OCI-LY3 (cell line): ENCODE data around the gene C1QTNF6.

ENCODE experiments used
- H2AFZ ChIP-seq: fragments of 200-600, 300-600 bp; shearing (Covaris generic); 2 replicates; pipeline ENCODE4 v1.6.0; 2014; ENCODE audit warnings: antibody characterized with exemption, low read depth, low read length
- H3K27ac ChIP-seq: fragments of 200-600, 300-600 bp; sonication (generic); 2 replicates; pipeline ENCODE4 v1.5.1; 2014; ENCODE audit warnings: mild to moderate bottlenecking, low read length, moderate library complexity, mixed read lengths
- H3K27me3 ChIP-seq: fragments of 200-600, 300-600 bp; sonication (generic); 2 replicates; pipeline ENCODE4 v1.6.1; 2014; ENCODE audit warnings: low read depth, low read length, mixed read lengths
- H3K36me3 ChIP-seq: fragments of 200-600, 300-600 bp; sonication (generic); replicated peaks from 2 replicates; pipeline ENCODE3; 2014; ENCODE audit warnings: low read depth, low read length, mixed read lengths
- H3K4me1 ChIP-seq: fragments of 300-600, 200-600 bp; sonication (generic); 2 replicates; pipeline ENCODE4 v1.6.1; 2014; ENCODE audit warnings: low read length, mixed read lengths
- H3K4me2 ChIP-seq: fragments of 200-600, 300-600 bp; sonication (generic); 2 replicates; pipeline ENCODE4 v1.6.1; 2014; ENCODE audit warnings: low read length, mixed read lengths
- H3K4me3 ChIP-seq: fragments of 300-600, 200-600 bp; sonication (generic); 2 replicates; pipeline ENCODE4 v1.5.1; 2014; ENCODE audit warnings: antibody characterized with exemption, mild to moderate bottlenecking, low read length, moderate library complexity
- H3K79me2 ChIP-seq: fragments of 300-600, 200-600 bp; shearing (Covaris generic); 2 replicates; pipeline ENCODE4 v1.6.1; 2014; ENCODE audit warnings: mild to moderate bottlenecking, low read length, mixed read lengths
- H3K9ac ChIP-seq: fragments of 300-600, 200-600 bp; shearing (Covaris generic); 2 replicates; pipeline ENCODE4 v1.6.0; 2014; ENCODE audit warnings: mild to moderate bottlenecking, low read length, moderate library complexity
- H3K9me3 ChIP-seq: fragments of 200-600, 300-600 bp; shearing (Covaris generic); 2 replicates; pipeline ENCODE4 v1.6.1; 2014; ENCODE audit warnings: low read length, mixed read lengths; ENCODE audit not compliant: insufficient read depth
- H4K20me1 ChIP-seq: fragments of 200-600, 300-600 bp; sonication (generic); 2 replicates; pipeline ENCODE4 v1.6.1; 2016; ENCODE audit warnings: low read length, mixed read lengths; ENCODE audit not compliant: insufficient read depth
- CTCF ChIP-seq: fragments of 200-600, 300-600 bp; sonication (generic); IDR thresholded peaks from 2 replicates; pipeline ENCODE4 v1.5.1; 2014; ENCODE audit warnings: antibody characterized with exemption, low read length, low read depth
- EZH2phosphoT487 ChIP-seq: fragments of 200-600 bp; shearing (Covaris generic); IDR thresholded peaks from 2 replicates; pipeline ENCODE4 v1.6.1; 2018; ENCODE audit warnings: antibody characterized with exemption, mixed run types, low read depth

The C1QTNF6 gene

DNA sequence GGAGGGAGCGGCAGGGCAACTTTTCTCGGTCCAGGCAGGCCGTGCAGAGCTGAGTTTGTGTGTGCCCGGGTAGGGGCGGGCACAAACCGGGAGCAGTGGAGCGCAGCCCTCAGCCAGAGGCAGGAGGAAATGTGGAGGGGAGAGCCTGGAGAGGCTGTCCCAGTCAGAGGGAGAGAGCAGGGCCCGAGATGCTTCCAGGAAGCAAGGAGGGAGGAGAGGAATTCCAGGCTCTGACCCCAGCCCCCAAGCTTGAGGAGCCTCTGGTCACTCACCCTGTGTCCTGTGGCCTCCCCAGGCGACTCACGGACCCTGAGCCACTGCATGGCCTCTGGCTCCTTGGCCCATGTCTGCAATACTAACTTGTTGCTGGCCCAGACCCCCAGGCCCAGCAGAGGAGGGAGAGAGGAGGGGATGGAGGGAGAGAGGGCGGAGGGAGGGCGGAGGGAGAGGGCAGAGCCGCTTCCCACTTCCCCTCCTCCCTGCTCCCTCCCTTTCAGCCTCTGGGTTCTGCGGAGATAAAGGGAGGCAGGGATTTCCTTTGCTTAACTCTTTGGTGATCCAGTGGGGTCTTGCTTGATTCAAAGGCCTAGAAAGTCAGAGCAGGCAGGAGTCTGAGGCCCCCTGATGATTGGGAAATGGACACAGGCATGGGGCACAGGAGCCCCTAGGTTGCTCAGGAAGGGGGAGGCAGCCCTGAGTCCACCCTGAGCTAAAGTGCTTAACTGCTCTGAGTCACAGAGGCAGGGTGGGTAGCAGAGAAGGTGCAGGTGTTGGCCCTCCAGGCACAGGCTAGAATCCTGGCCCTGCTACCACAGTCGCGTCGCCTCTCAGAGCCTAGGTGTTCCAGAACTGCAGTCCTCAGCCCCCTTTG is at the start of gene C1QTNF6:
TSS of gene C1QTNF6 (minus strand) at position 357 of the 871 bp plus-strand sequence. CDS start at position 323, 34 bp downstream.
- Histone ChIP-seq H2AFZ (no peak within 1 kb of the TSS), H3K4me1 (peaks cover 10% of the 10 kb centered on the region), H3K4me3 (no peak within 1 kb of the TSS), H4K20me1 (no peaks in the 10 kb centered on the region), H3K27me3 (peaks cover 24% of the 10 kb centered on the region), H3K9ac (no peak within 1 kb of the TSS), H3K4me2 (no peak within 1 kb of the TSS), H3K36me3 (peaks cover 7% of the 10 kb centered on the region), H3K79me2 (no peaks in the 10 kb centered on the region), H3K9me3 (0 out of 2 replicates have a peak, but pooled peaks cover 4% of the 10 kb centered on the region), H3K27ac (no peak within 1 kb of the TSS)
- TF ChIP-seq CTCF = no peak
- TF ChIP-seq EZH2phosphoT487 = no peak

GRCh38 chr22:37235897-37236607 is 48.0 kb upstream of the C1QTNF6 start:
- H3K27ac ChIP-seq = peak overlapping the region; percentile 55
- no peak overlapping the region for H2AFZ ChIP-seq
- peaks cover 87% of the 10 kb centered on the region for H4K20me1 ChIP-seq
- H3K27me3 ChIP-seq = no peaks in the 10 kb centered on the region
- H3K9me3 ChIP-seq = no peaks in the 10 kb centered on the region
- H3K36me3 ChIP-seq = peaks cover 90% of the 10 kb centered on the region
- H3K4me3 ChIP-seq = no peak overlapping the region
- no peak for TF ChIP-seq EZH2phosphoT487
- 0 out of 2 replicates have a peak, but pooled peaks have one; percentile 5 for TF ChIP-seq CTCF
- H3K4me2 ChIP-seq = peak overlapping the region; percentile 25
- peaks cover 95% of the 10 kb centered on the region for H3K4me1 ChIP-seq
- 0 out of 2 replicates have a peak overlapping the region, but pooled peaks have one; percentile 3 for H3K9ac ChIP-seq
- peaks cover 95% of the 10 kb centered on the region for H3K79me2 ChIP-seq

GRCh38 chr22:37234736-37235711 is 47.0 kb upstream of the C1QTNF6 start:
- Histone ChIP-seq H3K79me2 (peaks cover 88% of the 10 kb centered on the region), H3K27ac (peak overlapping the region; percentile 55), H3K4me1 (peaks cover 94% of the 10 kb centered on the region), H3K27me3 (no peaks in the 10 kb centered on the region), H3K4me3 (no peak overlapping the region), H2AFZ (no peak overlapping the region), H3K9me3 (no peaks in the 10 kb centered on the region), H3K9ac (no peak overlapping the region), H3K4me2 (peak overlapping the region; percentile 9), H3K36me3 (peaks cover 82% of the 10 kb centered on the region), H4K20me1 (peaks cover 77% of the 10 kb centered on the region)
- TF ChIP-seq CTCF (no peak), EZH2phosphoT487 (no peak)
